Measurements from ENCODE around the gene USP25. TPM values are rescaled to one million over a fixed set of nuclear protein-coding genes. Genes with fewer than 3 reads are reported as not detected.

Gene USP25
- total RNA-seq, 1 experiment from 2014 or later, result 42.0 TPM

- H3K27me3 Mint-ChIP-seq (ENCODE audit: low read depth), result no peaks in the 10 kb centered on the region
- no peaks in the 10 kb centered on the region for H3K4me1 Mint-ChIP-seq
- DNase-seq (ENCODE audit: low spot score) (no peak), ATAC-seq (no peak)
- ChIA-PET POLR2A (no interaction called here), CTCF (no interaction called here)
- H3K4me3 Mint-ChIP-seq, result no peak overlapping the region
- no peak overlapping the region for H3K27ac Mint-ChIP-seq
- H3K9me3 Mint-ChIP-seq, result no peaks in the 10 kb centered on the region
- no peak for TF ChIP-seq ZNF317 (CRISPR knock-in tag; IDR thresholded peaks at IDR 0.05; ENCODE audit: borderline replicate concordance, low read depth)
- TF ChIP-seq, protein P1, sequence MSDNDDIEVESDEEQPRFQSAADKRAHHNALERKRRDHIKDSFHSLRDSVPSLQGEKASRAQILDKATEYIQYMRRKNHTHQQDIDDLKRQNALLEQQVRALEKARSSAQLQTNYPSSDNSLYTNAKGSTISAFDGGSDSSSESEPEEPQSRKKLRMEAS (CRISPR knock-in tag; IDR thresholded peaks at IDR 0.05), result no peak
- no peak for TF ChIP-seq ZNF219 (CRISPR knock-in tag; IDR thresholded peaks at IDR 0.05; ENCODE audit: borderline replicate concordance)
- TF ChIP-seq USF2 (CRISPR knock-in tag; IDR thresholded peaks at IDR 0.05), result no peak
- no peak for TF ChIP-seq FOXJ3 (CRISPR knock-in tag; IDR thresholded peaks at IDR 0.05; ENCODE audit: borderline replicate concordance)
- TF ChIP-seq, protein P2, sequence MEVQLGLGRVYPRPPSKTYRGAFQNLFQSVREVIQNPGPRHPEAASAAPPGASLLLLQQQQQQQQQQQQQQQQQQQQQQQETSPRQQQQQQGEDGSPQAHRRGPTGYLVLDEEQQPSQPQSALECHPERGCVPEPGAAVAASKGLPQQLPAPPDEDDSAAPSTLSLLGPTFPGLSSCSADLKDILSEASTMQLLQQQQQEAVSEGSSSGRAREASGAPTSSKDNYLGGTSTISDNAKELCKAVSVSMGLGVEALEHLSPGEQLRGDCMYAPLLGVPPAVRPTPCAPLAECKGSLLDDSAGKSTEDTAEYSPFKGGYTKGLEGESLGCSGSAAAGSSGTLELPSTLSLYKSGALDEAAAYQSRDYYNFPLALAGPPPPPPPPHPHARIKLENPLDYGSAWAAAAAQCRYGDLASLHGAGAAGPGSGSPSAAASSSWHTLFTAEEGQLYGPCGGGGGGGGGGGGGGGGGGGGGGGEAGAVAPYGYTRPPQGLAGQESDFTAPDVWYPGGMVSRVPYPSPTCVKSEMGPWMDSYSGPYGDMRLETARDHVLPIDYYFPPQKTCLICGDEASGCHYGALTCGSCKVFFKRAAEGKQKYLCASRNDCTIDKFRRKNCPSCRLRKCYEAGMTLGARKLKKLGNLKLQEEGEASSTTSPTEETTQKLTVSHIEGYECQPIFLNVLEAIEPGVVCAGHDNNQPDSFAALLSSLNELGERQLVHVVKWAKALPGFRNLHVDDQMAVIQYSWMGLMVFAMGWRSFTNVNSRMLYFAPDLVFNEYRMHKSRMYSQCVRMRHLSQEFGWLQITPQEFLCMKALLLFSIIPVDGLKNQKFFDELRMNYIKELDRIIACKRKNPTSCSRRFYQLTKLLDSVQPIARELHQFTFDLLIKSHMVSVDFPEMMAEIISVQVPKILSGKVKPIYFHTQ (CRISPR knock-in tag; IDR thresholded peaks at IDR 0.05), result no peak
- TF ChIP-seq KAT7 (CRISPR knock-in tag; IDR thresholded peaks at IDR 0.05; ENCODE audit: borderline replicate concordance), result no peak
- TF ChIP-seq RORB (CRISPR knock-in tag; IDR thresholded peaks at IDR 0.05), result no peak
- TF ChIP-seq ZSCAN18 (CRISPR knock-in tag; IDR thresholded peaks at IDR 0.05), result no peak
- no peak for TF ChIP-seq ATF1 (CRISPR knock-in tag; IDR thresholded peaks at IDR 0.05)
- no peak for TF ChIP-seq NFATC4 (CRISPR knock-in tag; IDR thresholded peaks at IDR 0.05)
- no peak for TF ChIP-seq MXD4 (CRISPR knock-in tag; IDR thresholded peaks at IDR 0.05; ENCODE audit: borderline replicate concordance)
- no peak for TF ChIP-seq CBFB (CRISPR knock-in tag; IDR thresholded peaks at IDR 0.05; ENCODE audit: low read depth)
- TF ChIP-seq ERG (CRISPR knock-in tag; IDR thresholded peaks at IDR 0.05), result no peak
- peaks cover 10% of the 10 kb centered on the region for H3K36me3 Mint-ChIP-seq
Observed at GRCh38 chr21:15856813-15857212, 127.0 kb downstream of the USP25 start.

GRCh38 chr21:15857740-15858139 is 128.0 kb downstream of the USP25 start:
- ChIA-PET CTCF (no interaction called here), POLR2A (no interaction called here)
- ATAC-seq (no peak), DNase-seq (ENCODE audit: low spot score) (no peak)
- H3K27ac Mint-ChIP-seq, result no peak overlapping the region
- no peaks in the 10 kb centered on the region for H3K4me1 Mint-ChIP-seq
- H3K9me3 Mint-ChIP-seq, result no peaks in the 10 kb centered on the region
- no peak overlapping the region for H3K4me3 Mint-ChIP-seq
- peaks cover 10% of the 10 kb centered on the region for H3K36me3 Mint-ChIP-seq
- TF ChIP-seq, protein P3, sequence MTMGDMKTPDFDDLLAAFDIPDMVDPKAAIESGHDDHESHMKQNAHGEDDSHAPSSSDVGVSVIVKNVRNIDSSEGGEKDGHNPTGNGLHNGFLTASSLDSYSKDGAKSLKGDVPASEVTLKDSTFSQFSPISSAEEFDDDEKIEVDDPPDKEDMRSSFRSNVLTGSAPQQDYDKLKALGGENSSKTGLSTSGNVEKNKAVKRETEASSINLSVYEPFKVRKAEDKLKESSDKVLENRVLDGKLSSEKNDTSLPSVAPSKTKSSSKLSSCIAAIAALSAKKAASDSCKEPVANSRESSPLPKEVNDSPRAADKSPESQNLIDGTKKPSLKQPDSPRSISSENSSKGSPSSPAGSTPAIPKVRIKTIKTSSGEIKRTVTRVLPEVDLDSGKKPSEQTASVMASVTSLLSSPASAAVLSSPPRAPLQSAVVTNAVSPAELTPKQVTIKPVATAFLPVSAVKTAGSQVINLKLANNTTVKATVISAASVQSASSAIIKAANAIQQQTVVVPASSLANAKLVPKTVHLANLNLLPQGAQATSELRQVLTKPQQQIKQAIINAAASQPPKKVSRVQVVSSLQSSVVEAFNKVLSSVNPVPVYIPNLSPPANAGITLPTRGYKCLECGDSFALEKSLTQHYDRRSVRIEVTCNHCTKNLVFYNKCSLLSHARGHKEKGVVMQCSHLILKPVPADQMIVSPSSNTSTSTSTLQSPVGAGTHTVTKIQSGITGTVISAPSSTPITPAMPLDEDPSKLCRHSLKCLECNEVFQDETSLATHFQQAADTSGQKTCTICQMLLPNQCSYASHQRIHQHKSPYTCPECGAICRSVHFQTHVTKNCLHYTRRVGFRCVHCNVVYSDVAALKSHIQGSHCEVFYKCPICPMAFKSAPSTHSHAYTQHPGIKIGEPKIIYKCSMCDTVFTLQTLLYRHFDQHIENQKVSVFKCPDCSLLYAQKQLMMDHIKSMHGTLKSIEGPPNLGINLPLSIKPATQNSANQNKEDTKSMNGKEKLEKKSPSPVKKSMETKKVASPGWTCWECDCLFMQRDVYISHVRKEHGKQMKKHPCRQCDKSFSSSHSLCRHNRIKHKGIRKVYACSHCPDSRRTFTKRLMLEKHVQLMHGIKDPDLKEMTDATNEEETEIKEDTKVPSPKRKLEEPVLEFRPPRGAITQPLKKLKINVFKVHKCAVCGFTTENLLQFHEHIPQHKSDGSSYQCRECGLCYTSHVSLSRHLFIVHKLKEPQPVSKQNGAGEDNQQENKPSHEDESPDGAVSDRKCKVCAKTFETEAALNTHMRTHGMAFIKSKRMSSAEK (CRISPR knock-in tag; IDR thresholded peaks at IDR 0.05; ENCODE audit: borderline replicate concordance), result no peak
- TF ChIP-seq GABPB1 (CRISPR knock-in tag; IDR thresholded peaks at IDR 0.05), result no peak
- H3K27me3 Mint-ChIP-seq (ENCODE audit: low read depth), result no peaks in the 10 kb centered on the region
